Uterus (tissue), 2 donors: ENCODE measurements around the gene COCH.

ENCODE experiments used
- POLR2A ChIP-seq, 2 donors: fragments of 450-650 bp; IDR thresholded peaks; one replicate each; pipeline ENCODE4 v1.6.1; 2016; ENCODE audit warnings: antibody characterized with exemption in 2 of 2, mild to moderate bottlenecking in 1 of 2, moderate library complexity in 1 of 2
- TF ChIP-seq, protein P1 (sequence below), 4 experiments: fragments of 200-600 bp in 2 of 4; fragments of 450-650 bp in 2 of 4; sonication (generic) in 2 of 4; IDR thresholded peaks; one replicate each; pipeline ENCODE4 v1.5.1; 2016 to 2019; ENCODE audit warnings: antibody characterized with exemption in 4 of 4, mild to moderate bottlenecking in 2 of 4, moderate library complexity in 1 of 4

GRCh38 chr14:30896435-30896834 is 22.1 kb downstream of the COCH start:
- TF ChIP-seq, protein P1, sequence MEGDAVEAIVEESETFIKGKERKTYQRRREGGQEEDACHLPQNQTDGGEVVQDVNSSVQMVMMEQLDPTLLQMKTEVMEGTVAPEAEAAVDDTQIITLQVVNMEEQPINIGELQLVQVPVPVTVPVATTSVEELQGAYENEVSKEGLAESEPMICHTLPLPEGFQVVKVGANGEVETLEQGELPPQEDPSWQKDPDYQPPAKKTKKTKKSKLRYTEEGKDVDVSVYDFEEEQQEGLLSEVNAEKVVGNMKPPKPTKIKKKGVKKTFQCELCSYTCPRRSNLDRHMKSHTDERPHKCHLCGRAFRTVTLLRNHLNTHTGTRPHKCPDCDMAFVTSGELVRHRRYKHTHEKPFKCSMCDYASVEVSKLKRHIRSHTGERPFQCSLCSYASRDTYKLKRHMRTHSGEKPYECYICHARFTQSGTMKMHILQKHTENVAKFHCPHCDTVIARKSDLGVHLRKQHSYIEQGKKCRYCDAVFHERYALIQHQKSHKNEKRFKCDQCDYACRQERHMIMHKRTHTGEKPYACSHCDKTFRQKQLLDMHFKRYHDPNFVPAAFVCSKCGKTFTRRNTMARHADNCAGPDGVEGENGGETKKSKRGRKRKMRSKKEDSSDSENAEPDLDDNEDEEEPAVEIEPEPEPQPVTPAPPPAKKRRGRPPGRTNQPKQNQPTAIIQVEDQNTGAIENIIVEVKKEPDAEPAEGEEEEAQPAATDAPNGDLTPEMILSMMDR (IDR thresholded peaks at IDR 0.05) = no peak
- no peak for TF ChIP-seq POLR2A (IDR thresholded peaks at IDR 0.05)
